Heart left ventricle (tissue), 13 donors: Measurements from ENCODE around the gene PCBP3.

Source experiments
- CTCF ChIP-seq, 12 donors: fragments of 200-600 bp; sonication (generic) in 4 of 12; IDR thresholded peaks; one replicate each; pipeline versions ENCODE4 v1.5.0 to v1.8.0; 2018 to 2022; ENCODE audit warnings: antibody characterized with exemption in 12 of 12, mild to moderate bottlenecking in 5 of 12
- POLR2A ChIP-seq, 2 donors: fragments of 450-650 bp; IDR thresholded peaks; one replicate each; pipeline ENCODE4 v1.6.1; 2017; ENCODE audit warnings: antibody characterized with exemption in 2 of 2, mild to moderate bottlenecking in 2 of 2, moderate library complexity in 2 of 2
- donor health status: ischemic (EF 13 %, LVEDD 7.1; RV severe dilation, severe dysfunction).
- donor health status: DM: no; HTN: yes; CAD: no.
- donor health status: DM: no; HTN: no; CAD: no.
- donor health status: ischemic (EF 25% LVEDD 6.9; RV normal size, moderate dysfunction).
- donor health status: ischemic (EF 25% LVEDD 5.7; RV mildly dilated, moderate dysfunction).
- donor health status: ischemic (EF 35%, LVEDD 5.7; RV mildly dilated, moderate dysfunction).
- donor health status: nonischemic (EF 11% LVEDD 7.7; RV severe dilation, severe dysfunction).
- donor health status: DM: yes; HTN: yes; CAD: no.
- donor health status: PGD.
- donor health status: ischemic (EF 29% LVEDD 5.4; RV normal size, mild dysfunction).
- donor health status: nonischemic (EF 23%, LVEDD 6.1; RV moderate dilation, normal function).

GRCh38 chr21:45799765-45800338, 156.3 kb downstream of the PCBP3 start:
- no peak for TF ChIP-seq CTCF (IDR thresholded peaks at IDR 0.05)
- TF ChIP-seq POLR2A (IDR thresholded peaks at IDR 0.05), result no peak
